ENCODE results near the gene KLF3. TPM values are rescaled to one million over a fixed set of nuclear protein-coding genes. Genes with fewer than 3 reads are reported as not detected.

Gene KLF3
- polyA plus RNA-seq, 1 experiment, result 11.4 TPM

GRCh38 chr4:38666766-38667084 lies 2.7 kb downstream of the KLF3 start:
- ChIA-PET POLR2A (no interaction called here), CTCF (interaction anchor here (0.9 to 2.4 kb wide), 6 partner anchors 9 to 506 kb away, joined by 3 to 13 read pairs (median 4); no protein-coding TSS in a partner anchor)
- peak overlapping the region; percentile 88 for H3K4me3 ChIP-seq (ENCODE audit: low read depth, low read length)
- H3K36me3 ChIP-seq (ENCODE audit: control insufficient read depth, insufficient read depth, low read length), result no peaks in the 10 kb centered on the region
- no peaks in the 10 kb centered on the region for H3K27me3 ChIP-seq (ENCODE audit: control insufficient read depth, insufficient read depth, low read length)
- TF ChIP-seq CTCF (IDR thresholded peaks at IDR 0.05; ENCODE audit: insufficient read depth, low read depth, low read length), result no peak
- DNase-seq (ENCODE audit: low read depth), result no peak

GRCh38 chr4:38667085-38667893 lies 3.3 kb downstream of the KLF3 start:
- Histone ChIP-seq H3K36me3 (ENCODE audit: control insufficient read depth, insufficient read depth, low read length) (no peaks in the 10 kb centered on the region), H3K4me3 (ENCODE audit: low read depth, low read length) (peak overlapping the region; percentile 88), H3K27me3 (ENCODE audit: control insufficient read depth, insufficient read depth, low read length) (no peaks in the 10 kb centered on the region)
- ChIA-PET CTCF (interaction anchor here (0.6 to 2.4 kb wide), 8 partner anchors 8 to 507 kb away, joined by 3 to 13 read pairs (median 4); no protein-coding TSS in a partner anchor), POLR2A (no interaction called here)
- peak; percentile 92 for DNase-seq (ENCODE audit: low read depth)
- TF ChIP-seq CTCF (IDR thresholded peaks at IDR 0.05; ENCODE audit: insufficient read depth, low read depth, low read length), result no peak

DNA sequence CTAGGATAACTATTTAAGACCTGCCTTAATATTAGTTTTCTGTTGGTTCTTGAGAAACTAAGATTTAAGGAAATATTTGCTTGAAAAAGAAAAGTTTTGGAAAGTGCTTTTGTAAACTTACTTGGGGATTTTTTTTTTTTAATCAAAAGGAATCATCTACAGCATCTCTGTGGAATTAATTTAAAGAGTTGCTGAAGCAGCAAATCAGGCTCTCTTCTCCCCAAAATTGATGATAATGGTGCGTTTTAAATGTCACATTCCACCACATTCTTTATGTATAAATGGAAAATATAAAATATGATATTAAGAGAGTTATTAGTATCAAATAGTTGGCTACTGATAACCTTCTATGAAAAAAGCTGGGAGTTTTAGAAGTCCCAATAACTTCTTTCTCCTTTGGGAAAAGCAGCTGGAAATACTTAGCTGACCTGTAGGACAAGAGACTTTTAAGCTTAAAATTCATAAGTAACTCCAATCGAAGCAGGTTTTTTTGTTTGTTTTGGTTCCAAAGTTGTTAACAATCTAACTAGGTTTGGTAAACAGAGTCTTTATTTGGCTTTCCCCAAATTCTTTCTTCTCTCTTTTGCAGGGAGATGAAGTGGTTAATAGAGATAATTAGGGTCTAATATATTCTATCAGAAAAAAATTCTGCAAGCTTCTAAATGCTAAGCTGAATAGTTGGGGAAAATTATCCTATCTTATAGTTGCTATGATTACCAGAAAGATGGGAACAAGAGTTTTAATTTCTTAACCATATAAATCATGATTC lies 4.4 kb downstream of the KLF3 start:
- CTCF ChIA-PET, result interaction anchor here (1.0 to 2.4 kb wide), 4 partner anchors 7 to 504 kb away, joined by 3 to 13 read pairs (median 3); no protein-coding TSS in a partner anchor
- Histone ChIP-seq H3K36me3 (ENCODE audit: control insufficient read depth, insufficient read depth, low read length) (no peaks in the 10 kb centered on the region), H3K4me3 (ENCODE audit: low read depth, low read length) (no peak overlapping the region), H3K27me3 (ENCODE audit: control insufficient read depth, insufficient read depth, low read length) (no peaks in the 10 kb centered on the region)
- POLR2A ChIA-PET, result no interaction called here
- TF ChIP-seq CTCF (IDR thresholded peaks at IDR 0.05; ENCODE audit: insufficient read depth, low read depth, low read length), result no peak
- no peak for DNase-seq (ENCODE audit: low read depth)

DNA sequence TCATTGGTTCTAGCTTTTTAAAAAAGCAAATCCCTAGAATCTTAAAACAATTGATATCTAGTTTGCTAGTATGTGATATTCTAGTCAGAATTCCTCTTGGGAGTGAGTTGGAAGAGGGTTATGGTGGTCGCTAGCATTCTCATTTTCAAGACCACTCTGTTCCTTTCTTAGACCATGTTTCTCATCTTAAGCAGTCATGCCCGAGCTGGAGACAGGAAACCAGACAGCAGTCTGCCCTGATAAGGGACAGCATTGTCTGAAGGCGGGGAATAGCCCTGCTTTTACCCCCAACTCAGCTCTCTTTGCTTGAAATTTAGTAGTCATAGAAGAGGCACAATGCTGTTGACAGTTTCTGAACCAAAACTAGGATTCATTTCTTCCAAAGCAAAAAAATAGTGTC lies 5.2 kb downstream of the KLF3 start:
- POLR2A ChIA-PET, result no interaction called here
- CTCF ChIA-PET, result interaction anchor here (0.8 to 1.2 kb wide), 3 partner anchors 62 to 347 kb away, joined by 3 read pairs; no protein-coding TSS in a partner anchor
- Histone ChIP-seq H3K36me3 (ENCODE audit: control insufficient read depth, insufficient read depth, low read length) (no peaks in the 10 kb centered on the region), H3K4me3 (ENCODE audit: low read depth, low read length) (no peak overlapping the region), H3K27me3 (ENCODE audit: control insufficient read depth, insufficient read depth, low read length) (no peaks in the 10 kb centered on the region)
- no peak for DNase-seq (ENCODE audit: low read depth)
- no peak for TF ChIP-seq CTCF (IDR thresholded peaks at IDR 0.05; ENCODE audit: insufficient read depth, low read depth, low read length)
